Measurements from ENCODE around the gene WIPF1.

The WIPF1 gene

GRCh38 chr2:174623106-174623637 lies 25.6 kb upstream of the WIPF1 start:
- no peak for DNase-seq (ENCODE audit: low read depth in 2 of 2)

GRCh38 chr2:174621323-174621722 lies 23.7 kb upstream of the WIPF1 start:
- no peak for DNase-seq (ENCODE audit: low read depth in 2 of 2)

GRCh38 chr2:174618179-174618578 lies 20.6 kb upstream of the WIPF1 start:
- no peak for DNase-seq (ENCODE audit: low read depth in 2 of 2)

GRCh38 chr2:174617718-174618117 lies 20.1 kb upstream of the WIPF1 start:
- no peak for DNase-seq (ENCODE audit: low read depth in 2 of 2)

- DNase-seq (ENCODE audit: low read depth in 2 of 2): no peak
These were observed 19.5 kb upstream of the WIPF1 start for GRCh38 chr2:174617120-174617519.

- peak; percentile 60 to 61 for DNase-seq (ENCODE audit: low read depth in 2 of 2)
These were observed 18.4 kb upstream of the WIPF1 start for GRCh38 chr2:174615871-174616436.

GRCh38 chr2:174614261-174614660 lies 16.7 kb upstream of the WIPF1 start:
- DNase-seq (ENCODE audit: low read depth in 2 of 2): no peak

GRCh38 chr2:174613531-174613930 lies 15.9 kb upstream of the WIPF1 start:
- DNase-seq (ENCODE audit: low read depth in 2 of 2): no peak

GRCh38 chr2:174612970-174613369 lies 15.4 kb upstream of the WIPF1 start:
- DNase-seq (ENCODE audit: low read depth in 2 of 2): no peak

GRCh38 chr2:174611854-174612253 lies 14.2 kb upstream of the WIPF1 start:
- DNase-seq (ENCODE audit: low read depth in 2 of 2): no peak

- no peak for DNase-seq (ENCODE audit: low read depth in 2 of 2)
These were observed 13.4 kb upstream of the WIPF1 start for GRCh38 chr2:174611006-174611405.

- peak in 1 of 2 experiments; percentile 49 for DNase-seq (ENCODE audit: low read depth in 2 of 2)
These were observed 12.8 kb upstream of the WIPF1 start for GRCh38 chr2:174610243-174610995.

- DNase-seq (ENCODE audit: low read depth in 2 of 2): no peak
These were observed 11.7 kb upstream of the WIPF1 start for GRCh38 chr2:174609261-174609660.

GRCh38 chr2:174608866-174609214 lies 11.2 kb upstream of the WIPF1 start:
- DNase-seq (ENCODE audit: low read depth in 2 of 2): no peak

GRCh38 chr2:174607989-174608865 lies 10.6 kb upstream of the WIPF1 start:
- no peak for DNase-seq (ENCODE audit: low read depth in 2 of 2)

- no peak for DNase-seq (ENCODE audit: low read depth in 2 of 2)
These were observed 10.0 kb upstream of the WIPF1 start for GRCh38 chr2:174607584-174607983.

GRCh38 chr2:174606336-174606735 lies 8.7 kb upstream of the WIPF1 start:
- DNase-seq (ENCODE audit: low read depth in 2 of 2): peak; percentile 77 to 78

- no peak for DNase-seq (ENCODE audit: low read depth in 2 of 2)
These were observed 8.1 kb upstream of the WIPF1 start for GRCh38 chr2:174605687-174606086.

- DNase-seq (ENCODE audit: low read depth in 2 of 2): no peak
These were observed 5.7 kb upstream of the WIPF1 start for GRCh38 chr2:174603280-174603679.

GRCh38 chr2:174602745-174603144 lies 5.1 kb upstream of the WIPF1 start:
- DNase-seq (ENCODE audit: low read depth in 2 of 2): no peak

GRCh38 chr2:174600349-174600748 lies 2.7 kb upstream of the WIPF1 start:
- no peak for DNase-seq (ENCODE audit: low read depth in 2 of 2)

GRCh38 chr2:174599310-174599921 lies 1.8 kb upstream of the WIPF1 start:
- no peak for DNase-seq (ENCODE audit: low read depth in 2 of 2)

Data from fibroblast of skin of left biceps (primary cell).